Nucleus accumbens (tissue), 56 donors: Measurements from ENCODE around the gene TSFM.

ENCODE experiments used
- DNase-seq, 56 donors: peaks; one replicate each; lab custom pipeline; 2025; lab: John Stamatoyannopoulos, UW

TSFM gene

DNA sequence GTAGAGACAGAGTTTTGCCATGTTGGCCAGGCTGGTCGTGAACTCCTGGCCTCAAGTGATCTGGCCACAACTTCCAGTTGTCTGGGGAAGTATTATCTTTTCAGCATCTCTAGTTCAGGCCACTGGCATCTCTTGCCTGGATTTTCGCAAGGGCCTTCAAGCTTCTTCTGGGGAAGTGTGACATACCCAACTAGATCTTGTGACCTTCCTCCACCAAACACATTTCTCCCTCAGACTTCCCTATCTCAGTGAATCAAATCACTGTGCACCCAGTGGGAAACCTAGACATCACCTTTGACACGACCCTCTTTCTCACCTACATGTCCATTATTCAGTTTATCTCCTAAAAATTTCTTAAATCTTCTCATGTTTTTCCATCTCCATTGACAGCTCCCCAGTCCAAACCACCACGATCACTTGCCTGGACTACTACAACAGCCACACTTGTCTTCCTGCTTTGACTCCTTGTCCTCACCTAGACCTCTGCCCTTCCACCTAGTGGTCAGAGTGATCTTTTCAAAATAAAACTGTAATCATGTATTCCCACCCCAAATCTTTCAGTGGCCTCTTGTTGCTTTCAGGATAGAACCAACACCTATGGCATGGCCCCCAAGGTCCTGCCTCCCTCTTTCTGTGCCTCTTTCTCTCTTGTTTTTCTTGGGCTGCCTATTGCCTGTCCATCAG, 6.9 kb upstream of the TSFM start:
- DNase-seq: no peak

DNA sequence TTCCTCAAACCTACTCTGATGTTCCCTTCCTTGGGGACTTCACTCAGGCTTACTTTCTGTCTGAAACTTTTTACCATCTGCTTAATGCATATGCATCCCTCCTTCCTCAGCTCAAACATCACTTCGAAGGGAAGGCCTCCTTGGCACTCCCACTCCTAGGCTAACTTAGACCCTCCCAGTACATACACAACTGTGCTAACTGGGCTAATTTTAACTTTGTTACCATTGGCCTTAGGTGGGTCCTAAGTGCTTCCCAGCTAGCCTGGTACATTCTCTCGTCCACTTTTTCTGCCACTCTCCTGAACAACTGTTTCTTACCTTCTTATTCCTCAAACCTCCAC, 6.4 kb upstream of the TSFM start:
- no peak for DNase-seq

GRCh38 chr12:57777367-57777766, 5.2 kb upstream of the TSFM start:
- DNase-seq: no peak

GRCh38 chr12:57777911-57778310, 4.7 kb upstream of the TSFM start:
- no peak for DNase-seq

- DNase-seq: no peak
Measured at GRCh38 chr12:57779736-57780135, 2.9 kb upstream of the TSFM start.

- DNase-seq: no peak
Measured at GRCh38 chr12:57780284-57780897, 2.2 kb upstream of the TSFM start.

DNA sequence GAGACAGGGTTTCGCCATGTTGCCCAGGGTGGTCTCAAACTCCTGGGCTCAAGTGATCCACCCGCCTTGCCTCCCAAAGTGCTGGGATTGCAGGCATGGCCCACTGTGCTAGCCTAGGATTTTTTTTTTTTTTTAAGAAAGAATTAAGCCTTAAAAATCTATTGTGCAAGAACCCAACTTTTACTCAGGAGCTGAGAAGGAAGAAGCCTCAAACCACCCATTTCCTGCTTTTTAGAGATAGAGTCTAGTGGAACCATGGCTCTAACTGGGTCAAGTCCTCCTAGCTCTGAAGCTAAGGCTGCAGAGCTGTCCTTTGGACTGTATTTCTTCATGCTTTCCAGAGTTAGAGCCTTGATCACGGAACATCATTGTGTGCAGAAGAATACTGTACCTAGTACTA, 1.3 kb upstream of the TSFM start:
- DNase-seq: no peak

DNA sequence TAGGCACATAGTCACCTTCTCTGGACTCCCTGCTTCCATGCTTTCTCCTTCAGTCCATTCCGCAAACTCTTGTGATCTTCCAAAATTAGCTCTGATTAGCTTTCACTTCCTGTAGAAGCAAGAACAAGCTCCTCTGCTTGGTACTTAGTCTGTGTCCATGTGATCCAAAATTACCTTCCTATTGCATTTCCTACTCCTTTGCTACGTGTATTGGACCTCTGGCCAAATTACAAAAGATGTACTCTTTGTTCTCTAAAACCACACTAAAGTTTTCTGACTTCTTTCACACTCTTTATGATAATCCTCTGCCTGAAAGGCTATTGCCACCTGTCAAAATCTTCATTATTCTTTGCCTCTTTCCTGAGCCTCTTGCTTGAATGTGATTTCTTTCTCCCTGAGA, 786 bp upstream of the TSFM start:
- DNase-seq: no peak

GRCh38 chr12:57782243-57782607, 362 bp upstream of the TSFM start:
- no peak for DNase-seq

- no peak for DNase-seq
Measured at GRCh38 chr12:57783466-57783801, 847 bp downstream of the TSFM start.

- DNase-seq: no peak
Measured at GRCh38 chr12:57783861-57784260, 1.3 kb downstream of the TSFM start.

DNA sequence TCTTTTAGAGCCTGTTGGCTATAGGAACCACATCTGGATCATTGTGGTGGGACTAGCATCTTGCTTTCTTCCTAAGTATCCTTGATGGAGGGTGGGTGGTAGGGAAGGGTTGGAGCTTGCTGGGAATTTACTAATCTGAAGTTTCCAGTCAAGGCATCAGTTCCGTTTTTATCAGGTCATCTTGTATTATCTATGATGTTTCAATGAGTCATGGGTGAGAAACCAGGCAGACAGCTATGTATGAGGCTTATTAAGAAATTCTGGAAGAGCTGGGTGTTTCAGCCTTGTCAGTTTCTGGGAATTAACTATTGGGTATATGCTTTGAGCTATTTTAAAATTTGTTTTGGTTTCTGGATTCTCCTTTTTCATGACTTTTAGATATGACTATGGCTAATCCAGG, 11.3 kb downstream of the TSFM start:
- no peak for DNase-seq

- DNase-seq: no peak
Measured at GRCh38 chr12:57795354-57795753, 12.8 kb downstream of the TSFM start.

DNA sequence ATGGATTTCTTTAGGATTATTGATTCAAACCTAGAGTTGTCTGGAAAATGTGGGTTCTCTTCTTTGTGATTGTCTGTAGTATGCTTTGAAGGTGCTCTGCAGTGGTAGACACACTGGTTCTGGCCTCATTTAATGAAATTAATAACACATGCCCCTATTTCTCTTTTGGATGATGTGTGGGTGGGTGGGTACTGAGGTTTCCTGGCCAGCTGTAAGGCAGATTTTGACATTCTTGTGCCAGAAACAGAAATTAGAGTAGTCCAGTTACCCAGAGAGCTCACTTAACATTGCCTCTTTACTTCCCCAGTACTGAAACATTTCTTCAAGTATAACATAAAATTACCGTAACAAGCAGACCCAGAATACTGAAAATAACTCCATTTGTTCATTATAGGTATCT, 14.4 kb downstream of the TSFM start:
- DNase-seq: no peak

DNA sequence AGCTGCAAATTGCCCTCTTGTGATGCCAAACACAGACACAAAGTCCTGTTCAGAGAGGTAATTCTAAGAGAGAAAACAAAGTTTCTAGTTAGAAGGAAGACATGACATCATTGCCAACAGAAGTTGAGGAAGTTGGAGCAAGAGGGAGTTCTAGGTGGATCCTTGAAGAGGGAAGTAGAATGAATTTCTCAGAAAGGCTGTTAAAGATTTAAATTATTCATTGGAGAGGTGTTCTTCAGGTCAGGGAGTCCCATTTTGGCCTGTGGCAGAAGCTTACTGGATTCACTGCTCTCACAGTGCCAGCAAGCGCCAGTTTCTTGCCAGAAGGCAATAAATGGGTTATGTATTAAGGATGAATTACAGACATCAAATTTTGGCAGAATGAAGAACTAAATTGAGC, 15.3 kb downstream of the TSFM start:
- DNase-seq: no peak

DNA sequence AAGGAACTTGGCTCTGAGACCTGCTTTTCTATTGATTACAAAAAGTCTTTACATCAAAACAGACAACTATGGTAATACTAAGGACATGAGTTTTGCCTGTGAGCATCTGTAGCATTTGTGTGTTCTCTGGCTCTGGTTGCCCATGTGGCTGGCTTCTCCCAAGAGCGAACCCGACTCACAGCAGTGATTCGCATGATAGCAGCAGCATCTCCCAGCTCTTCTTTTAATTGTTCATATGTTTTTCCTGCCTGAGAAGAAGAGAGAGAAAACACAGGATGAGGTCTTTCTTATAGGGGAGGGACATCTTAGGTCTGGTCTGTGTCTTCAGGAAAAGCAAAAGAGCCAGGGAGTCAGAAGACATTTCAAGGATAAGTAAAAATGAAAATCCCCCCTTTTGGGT, 18.4 kb downstream of the TSFM start:
- DNase-seq: no peak

DNA sequence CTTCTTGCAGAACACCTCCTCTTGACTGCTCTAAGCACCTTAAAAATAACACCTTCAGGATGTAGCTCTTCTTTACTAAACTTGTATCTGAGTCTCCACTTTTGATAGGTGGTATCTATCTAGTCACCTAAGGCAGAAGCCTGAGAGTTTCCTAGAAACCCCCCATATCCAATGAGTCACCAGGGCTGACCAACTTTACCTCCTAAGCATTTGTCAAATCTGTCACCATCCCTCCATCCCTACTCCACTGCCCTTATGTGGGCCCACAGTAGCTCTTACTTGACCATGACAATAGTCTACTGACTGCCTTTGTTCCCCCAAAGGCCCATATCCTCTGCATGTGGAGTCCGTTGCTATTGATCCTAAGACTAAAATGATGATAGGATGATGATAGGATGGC, 20.0 kb downstream of the TSFM start:
- no peak for DNase-seq

GRCh38 chr12:57803319-57803893, 20.8 kb downstream of the TSFM start:
- DNase-seq: peak in 20 of 56 donors; percentile 1 to 47 (median 20)

- no peak for DNase-seq
Measured at GRCh38 chr12:57806677-57807076, 24.1 kb downstream of the TSFM start.

- DNase-seq: no peak
Measured at GRCh38 chr12:57807285-57807684, 24.7 kb downstream of the TSFM start.

DNA sequence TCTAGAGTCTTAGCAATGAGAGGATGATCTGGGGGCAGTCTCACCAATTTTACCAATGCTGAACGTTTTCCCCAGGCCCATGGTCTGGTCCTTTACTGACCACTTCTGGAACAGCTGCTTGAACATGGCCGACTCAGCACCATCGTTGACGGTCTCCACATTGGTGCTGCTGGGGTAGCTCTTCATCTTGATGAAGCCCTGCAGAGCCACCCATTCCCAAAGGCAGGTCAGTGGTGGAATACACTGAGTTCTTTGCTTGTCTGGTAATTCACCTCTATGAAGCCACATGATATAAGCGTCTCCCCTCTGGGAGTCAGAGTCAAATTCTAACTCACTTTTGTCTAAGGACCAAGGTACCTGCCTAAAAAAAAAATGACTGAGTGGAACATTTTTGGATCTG, 25.8 kb downstream of the TSFM start:
- DNase-seq: no peak

GRCh38 chr12:57809425-57809824, 26.8 kb downstream of the TSFM start:
- DNase-seq: no peak

DNA sequence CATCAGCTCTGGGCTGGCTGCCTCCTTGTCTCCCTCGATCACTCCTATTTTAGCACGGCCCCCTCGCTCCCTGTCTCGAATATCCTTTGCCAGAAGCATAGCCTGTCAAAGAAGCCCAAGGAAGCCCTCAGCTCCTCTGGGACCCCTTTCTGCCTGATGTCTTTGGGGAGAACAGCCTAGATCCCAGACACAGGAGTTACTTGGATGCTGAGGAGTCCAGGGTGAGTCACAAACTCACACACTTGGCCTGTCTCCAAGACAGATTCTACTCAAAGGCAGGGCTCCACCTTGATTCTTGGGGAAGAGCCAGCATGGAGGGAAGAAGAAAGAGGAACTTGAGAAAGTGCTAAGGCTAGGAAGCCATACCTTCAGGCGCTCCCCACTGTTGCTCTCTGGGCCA, 27.9 kb downstream of the TSFM start:
- DNase-seq: no peak
